HG03378 (cell line): ENCODE results near the gene PRDM16.

Experiments used
- ATAC-seq: cut with Tn5 transposase; IDR thresholded peaks from one replicate; pipeline ENCODE4 v1.9.1; 2021; ENCODE audit warnings: mild to moderate bottlenecking, moderate library complexity; ENCODE audit not compliant: unreplicated experiment

Gene PRDM16

GRCh38 chr1:3196577-3197245, 127.7 kb downstream of the PRDM16 start:
- no peak for ATAC-seq

- ATAC-seq: no peak
These were observed 128.8 kb downstream of the PRDM16 start for GRCh38 chr1:3197781-3198316.

- ATAC-seq: no peak
These were observed 129.6 kb downstream of the PRDM16 start for GRCh38 chr1:3198371-3199271.

GRCh38 chr1:3204725-3205124, 135.7 kb downstream of the PRDM16 start:
- no peak for ATAC-seq

GRCh38 chr1:3205815-3206214, 136.8 kb downstream of the PRDM16 start:
- no peak for ATAC-seq

GRCh38 chr1:3206696-3207095, 137.7 kb downstream of the PRDM16 start:
- no peak for ATAC-seq

- no peak for ATAC-seq
These were observed 138.3 kb downstream of the PRDM16 start for GRCh38 chr1:3207217-3207848.

GRCh38 chr1:3208819-3209200, 139.8 kb downstream of the PRDM16 start:
- no peak for ATAC-seq

GRCh38 chr1:3209201-3209600, 140.2 kb downstream of the PRDM16 start:
- no peak for ATAC-seq

GRCh38 chr1:3211582-3212375, 142.8 kb downstream of the PRDM16 start:
- no peak for ATAC-seq

GRCh38 chr1:3212453-3213355, 143.7 kb downstream of the PRDM16 start:
- no peak for ATAC-seq

GRCh38 chr1:3213730-3214129, 144.7 kb downstream of the PRDM16 start:
- ATAC-seq: no peak

GRCh38 chr1:3215198-3216014, 146.4 kb downstream of the PRDM16 start:
- no peak for ATAC-seq

- ATAC-seq: no peak
These were observed 147.0 kb downstream of the PRDM16 start for GRCh38 chr1:3216015-3216391.

GRCh38 chr1:3217181-3217641, 148.2 kb downstream of the PRDM16 start:
- no peak for ATAC-seq

GRCh38 chr1:3217979-3218679, 149.1 kb downstream of the PRDM16 start:
- no peak for ATAC-seq

GRCh38 chr1:3219005-3219790, 150.2 kb downstream of the PRDM16 start:
- no peak for ATAC-seq
